Spleen (tissue), 7 donors: ENCODE data around the gene DNAJB6.

Source experiments
- POLR2A ChIP-seq, 3 donors: fragments of 450-650 bp; IDR thresholded peaks; one replicate each; pipeline ENCODE4 v1.5.1; 2017; ENCODE audit warnings: antibody characterized with exemption in 3 of 3, mild to moderate bottlenecking in 1 of 3
- POLR2AphosphoS5 ChIP-seq, 3 donors: sonication (generic); formaldehyde crosslinking; IDR thresholded peaks; one replicate each; pipeline ENCODE4 v1.5.1; 2017; ENCODE audit warnings: antibody characterized with exemption in 3 of 3
- TF ChIP-seq, protein P1 (sequence below), 11 experiments: fragments of 200-600 bp in 7 of 11; fragments of 450-650 bp in 4 of 11; sonication (generic) in 4 of 11; IDR thresholded peaks in 8 of 11; conservative IDR thresholded peaks in 3 of 11; 1 replicate in 7 of 11; 2 replicates in 4 of 11; pipeline versions ENCODE4 v1.4.0 to v1.8.0; 2016 to 2021; ENCODE audit warnings: antibody characterized with exemption in 11 of 11, inconsistent platforms in 4 of 11, mild to moderate bottlenecking in 1 of 11
- donor health status: DM: no; HTN: no; CAD: no; lungs with moderate emphysema.
- donor health status: DM: no; HTN: no; CAD: no.
- donor health status: DM: no; HTN: no; CAD: no.

DNA sequence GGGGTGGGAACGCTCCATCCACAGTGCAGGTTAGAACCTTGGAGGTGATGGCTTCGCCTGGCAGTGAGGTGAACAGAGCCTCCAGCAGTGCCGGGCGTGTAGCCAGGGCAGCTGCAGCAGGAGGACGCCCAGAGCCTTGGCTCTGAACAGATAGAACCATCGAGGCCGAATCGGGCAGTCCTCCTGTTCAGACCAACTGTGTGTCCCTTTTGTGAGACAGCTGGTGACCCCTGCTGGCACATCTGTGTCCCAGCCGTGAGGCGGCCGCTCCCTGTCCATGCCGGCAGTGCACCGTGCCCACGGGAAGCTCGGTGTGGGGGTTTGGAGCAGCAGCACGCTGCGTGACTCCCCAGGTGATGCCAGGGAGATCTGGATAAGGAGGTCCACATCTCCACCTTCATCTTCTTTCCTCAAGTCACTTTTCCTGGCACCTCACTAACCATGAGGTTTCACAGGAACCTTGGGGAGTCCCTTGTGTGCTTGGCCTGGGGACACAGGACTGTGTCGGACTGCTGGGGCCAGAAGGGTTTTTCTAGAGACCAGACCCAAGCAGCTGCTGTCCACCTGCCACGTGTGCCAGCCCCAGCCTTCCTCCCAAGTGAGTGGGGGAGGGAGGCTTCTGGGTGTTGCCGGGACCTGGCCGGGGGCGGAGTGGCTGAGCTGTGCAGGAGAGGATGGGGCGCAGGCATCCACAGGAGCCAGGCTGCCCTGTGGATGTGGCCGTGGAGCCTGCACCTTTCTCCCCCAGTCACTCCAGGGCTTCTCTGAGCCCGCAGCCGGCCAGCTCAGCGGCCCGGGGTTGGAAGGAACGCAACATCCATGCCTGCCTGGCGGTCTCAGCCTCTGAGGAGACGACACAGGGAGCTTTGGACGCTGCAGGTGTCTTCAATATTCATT is 69.4 kb downstream of the DNAJB6 start:
- TF ChIP-seq, protein P1, sequence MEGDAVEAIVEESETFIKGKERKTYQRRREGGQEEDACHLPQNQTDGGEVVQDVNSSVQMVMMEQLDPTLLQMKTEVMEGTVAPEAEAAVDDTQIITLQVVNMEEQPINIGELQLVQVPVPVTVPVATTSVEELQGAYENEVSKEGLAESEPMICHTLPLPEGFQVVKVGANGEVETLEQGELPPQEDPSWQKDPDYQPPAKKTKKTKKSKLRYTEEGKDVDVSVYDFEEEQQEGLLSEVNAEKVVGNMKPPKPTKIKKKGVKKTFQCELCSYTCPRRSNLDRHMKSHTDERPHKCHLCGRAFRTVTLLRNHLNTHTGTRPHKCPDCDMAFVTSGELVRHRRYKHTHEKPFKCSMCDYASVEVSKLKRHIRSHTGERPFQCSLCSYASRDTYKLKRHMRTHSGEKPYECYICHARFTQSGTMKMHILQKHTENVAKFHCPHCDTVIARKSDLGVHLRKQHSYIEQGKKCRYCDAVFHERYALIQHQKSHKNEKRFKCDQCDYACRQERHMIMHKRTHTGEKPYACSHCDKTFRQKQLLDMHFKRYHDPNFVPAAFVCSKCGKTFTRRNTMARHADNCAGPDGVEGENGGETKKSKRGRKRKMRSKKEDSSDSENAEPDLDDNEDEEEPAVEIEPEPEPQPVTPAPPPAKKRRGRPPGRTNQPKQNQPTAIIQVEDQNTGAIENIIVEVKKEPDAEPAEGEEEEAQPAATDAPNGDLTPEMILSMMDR (IDR thresholded peaks at IDR 0.05 in 8 of 11, conservative IDR thresholded peaks at IDR 0.05 in 3 of 11), result no peak
- no peak for TF ChIP-seq POLR2A (IDR thresholded peaks at IDR 0.05)
- TF ChIP-seq POLR2AphosphoS5 (IDR thresholded peaks at IDR 0.05), result peak in 1 of 3 donors; percentile 33
